Stomach (tissue), 9 donors: ENCODE results near the gene RRAD. TPM values are rescaled to one million over a fixed set of nuclear protein-coding genes. Genes with fewer than 3 reads are reported as not detected.
A peak's percentile ranks its signal among the peaks of the same experiment; 100 is the strongest.

Source experiments
- DNase-seq, 2 donors: peaks; one replicate each; pipeline versions ENCODE4 v3.0.0 to v3.0.0-alpha.2; 2013 to 2019
- H3K27ac ChIP-seq, 5 donors: fragments of 200-600 bp in 4 of 5; sonication (generic) in 4 of 5; one replicate each; pipeline ENCODE4 v1.5.1; 2013 to 2019; ENCODE audit warnings: mild to moderate bottlenecking in 1 of 5, moderate library complexity in 1 of 5
- H3K27me3 ChIP-seq, 3 donors: fragments of 200-600 bp; sonication (generic); one replicate each; pipeline ENCODE4 v1.5.1; 2017 to 2019; ENCODE audit warnings: mixed run types in 1 of 3
- H3K36me3 ChIP-seq, 4 donors: fragments of 200-600 bp; sonication (generic); 1 replicate in 3 of 4; 2 replicates in 1 of 4; pipeline ENCODE4 v1.5.1; 2016 to 2019
- H3K4me1 ChIP-seq, 4 donors: fragments of 200-600 bp; sonication (generic); one replicate each; pipeline ENCODE4 v1.5.1; 2016 to 2019
- H3K4me3 ChIP-seq, 4 donors: fragments of 200-600 bp; sonication (generic) in 3 of 4; one replicate each; pipeline ENCODE4 v1.5.1; 2016 to 2019; ENCODE audit warnings: mild to moderate bottlenecking in 1 of 4
- H3K9me3 ChIP-seq, 4 donors: fragments of 200-600 bp; sonication (generic); one replicate each; pipeline ENCODE4 v1.5.1; 2016 to 2019
- CTCF ChIP-seq, 7 experiments: fragments of 450-650 bp in 4 of 7; fragments of 200-600 bp in 3 of 7; sonication (generic) in 3 of 7; IDR thresholded peaks; one replicate each; pipeline ENCODE4 v1.5.1; 2016 to 2019; ENCODE audit warnings: antibody characterized with exemption in 7 of 7, control low read depth in 2 of 7, mild to moderate bottlenecking in 1 of 7
- EP300 ChIP-seq: sonication (generic); formaldehyde crosslinking; IDR thresholded peaks from one replicate; pipeline ENCODE4 v1.6.1; 2017; ENCODE audit warnings: antibody characterized with exemption
- POLR2A ChIP-seq, 4 donors: fragments of 450-650 bp; IDR thresholded peaks; one replicate each; pipeline ENCODE4 v1.6.1; 2016; ENCODE audit warnings: antibody characterized with exemption in 4 of 4, control low read depth in 2 of 4, mild to moderate bottlenecking in 1 of 4, moderate library complexity in 1 of 4
- POLR2AphosphoS5 ChIP-seq, 3 donors: sonication (generic); formaldehyde crosslinking; IDR thresholded peaks; one replicate each; pipeline ENCODE4 v1.6.1; 2016; ENCODE audit warnings: antibody characterized with exemption in 3 of 3
- WGBS, 5 donors: extraction: QIAGEN DNeasy Blood & Tissue Kit in 3 of 5; methylation state at CpG; one replicate each; pipeline versions ENCODE4 v1.1.5 to v1.1.7; 2013 to 2018; 5-methylcytosine and 5-hydroxymethylcytosine counted together
- intact Hi-C: fragments of 100-400 bp; cut with DNase I; formaldehyde crosslinking; loops from one replicate; pipeline ENCODE4 v1.15.1; 2023; ENCODE audit warnings: low total_unique reads
- polyA plus RNA-seq, 3 donors: library from polyadenylated mRNA; stranded (reverse); fragments of 200-250 nt; gene quantifications; one replicate each; pipeline ENCODE4 v1.2.3, GENCODE V29; 2013
- total RNA-seq, 5 donors: library from RNA; depleted of rRNA; stranded (reverse); fragments of >200 nt; gene quantifications; one replicate each; pipeline versions ENCODE4 v1.1.0 to v1.2.3, GENCODE V29; 2014 to 2016
- donor health status: healthy with polysubstance abuse.
- donor health status: Bipolar disorder and iron deficiency.
- donor health status: healthy.

RRAD gene
- total and polyA plus RNA-seq, 8 donors = 1.0 to 39.7 (median 3.5) TPM

GRCh38 chr16:66904428-66904845, 20.9 kb downstream of the RRAD start:
- H3K4me1 ChIP-seq = peaks cover 46 to 71% (median 57%) of the 10 kb centered on the region in 4 donors
- H3K36me3 ChIP-seq = no peaks in the 10 kb centered on the region
- WGBS, 5 donors = 83 to 88% (median 87%) methylated on average over 13 of the region's 13 CpGs
- TF ChIP-seq CTCF (IDR thresholded peaks at IDR 0.05) (no peak), EP300 (no peak), POLR2A (IDR thresholded peaks at IDR 0.05) (no peak), POLR2AphosphoS5 (IDR thresholded peaks at IDR 0.05) (no peak)
- no peak for DNase-seq
- intact Hi-C loops = no loop called here
- no peaks in the 10 kb centered on the region for H3K9me3 ChIP-seq
- H3K4me3 ChIP-seq = no peak overlapping the region
- H3K27ac ChIP-seq = peak overlapping the region in 4 of 5 donors; percentile 59 to 88 (median 63)
- H3K27me3 ChIP-seq = no peaks in the 10 kb centered on the region

GRCh38 chr16:66903544-66904427, 21.5 kb downstream of the RRAD start:
- peak in 1 of 3 donors; percentile 11 for TF ChIP-seq POLR2AphosphoS5 (IDR thresholded peaks at IDR 0.05)
- no peak for TF ChIP-seq EP300
- Histone ChIP-seq H3K27me3 (no peaks in the 10 kb centered on the region), H3K4me3 (no peak overlapping the region), H3K36me3 (no peaks in the 10 kb centered on the region), H3K4me1 (peaks cover 53 to 78% (median 62%) of the 10 kb centered on the region in 4 donors), H3K27ac (peak overlapping the region in 4 of 5 donors; percentile 59 to 88 (median 63)), H3K9me3 (no peaks in the 10 kb centered on the region)
- 44 to 73% (median 61%) methylated on average over 6 to 11 of the region's 11 CpGs for WGBS, 5 donors
- peak; percentile 50 to 65 for DNase-seq
- intact Hi-C loops = no loop called here

GRCh38 chr16:66902648-66903543, 22.4 kb downstream of the RRAD start:
- TF ChIP-seq EP300 = no peak
- TF ChIP-seq POLR2AphosphoS5 (IDR thresholded peaks at IDR 0.05) = no peak
- TF ChIP-seq POLR2A (IDR thresholded peaks at IDR 0.05) = no peak
- no peak for TF ChIP-seq CTCF (IDR thresholded peaks at IDR 0.05)
- peak overlapping the region in 4 of 5 donors; percentile 59 to 88 (median 63) for H3K27ac ChIP-seq
- WGBS, 5 donors = 70 to 82% (median 80%) methylated on average over 12 to 14 of the region's 14 CpGs
- no peak overlapping the region for H3K4me3 ChIP-seq
- H3K36me3 ChIP-seq = no peaks in the 10 kb centered on the region
- H3K27me3 ChIP-seq = no peaks in the 10 kb centered on the region
- no peaks in the 10 kb centered on the region for H3K9me3 ChIP-seq
- H3K4me1 ChIP-seq = peaks cover 53 to 87% (median 69%) of the 10 kb centered on the region in 4 donors
- no peak for DNase-seq
- intact Hi-C loops = no loop called here

- Histone ChIP-seq H3K27me3 (no peaks in the 10 kb centered on the region), H3K9me3 (no peaks in the 10 kb centered on the region), H3K27ac (peak overlapping the region in 4 of 5 donors; percentile 80 to 88 (median 86)), H3K36me3 (no peaks in the 10 kb centered on the region), H3K4me3 (no peak overlapping the region), H3K4me1 (peaks cover 53 to 94% (median 75%) of the 10 kb centered on the region in 4 donors)
- no peak for DNase-seq
- intact Hi-C loops = no loop called here
- no peak for TF ChIP-seq POLR2AphosphoS5 (IDR thresholded peaks at IDR 0.05)
- no peak for TF ChIP-seq EP300
- TF ChIP-seq POLR2A (IDR thresholded peaks at IDR 0.05) = no peak
- 82 to 94% (median 90%) methylated on average over 8 to 10 of the region's 10 CpGs for WGBS, 5 donors
Observed at GRCh38 chr16:66901626-66902025, 23.7 kb downstream of the RRAD start.
